H1 (cell line): ENCODE data around the gene DGKD. TPM values are rescaled to one million over a fixed set of nuclear protein-coding genes. Genes with fewer than 3 reads are reported as not detected.

ENCODE experiments used
- ASH2L ChIP-seq: fragments of 200-600, 300-600 bp; sonication (generic); IDR thresholded peaks from one replicate; pipeline ENCODE4 v1.7.1; 2017; ENCODE audit warnings: low read length
- BACH1 ChIP-seq: IDR thresholded peaks from 2 replicates; pipeline ENCODE4 v1.6.1; 2012; ENCODE audit warnings: low read length, improper control_type of control experiment
- BCL11A ChIP-seq, 2 experiments: IDR thresholded peaks; one replicate each; pipeline ENCODE4 v1.6.1; 2011; ENCODE audit warnings: low read depth in 2 of 2, low read length in 2 of 2, mild to moderate bottlenecking in 2 of 2
- EZH2 ChIP-seq: fragments of 200-600 bp; sonication (generic); IDR thresholded peaks from 2 replicates; pipeline ENCODE4 v1.7.1; 2012; ENCODE audit warnings: low read depth, mild to moderate bottlenecking, moderate library complexity, low read length, inconsistent platforms; ENCODE audit not compliant: severe bottlenecking
- JUN ChIP-seq: IDR thresholded peaks from 2 replicates; pipeline ENCODE4 v1.6.1; 2011; ENCODE audit warnings: low read depth, mild to moderate bottlenecking, improper control_type of control experiment, low read length
- POLR2A ChIP-seq, 2 experiments: IDR thresholded peaks; 1 replicate in 1 of 2; 2 replicates in 1 of 2; pipeline ENCODE4 v1.6.1; 2011; ENCODE audit warnings: low read depth in 2 of 2, low read length in 2 of 2, mild to moderate bottlenecking in 2 of 2; ENCODE audit errors: control extremely low read depth in 1 of 2
- POLR2AphosphoS5 ChIP-seq: IDR thresholded peaks from 2 replicates; pipeline ENCODE4 v1.6.1; 2011; ENCODE audit warnings: low read depth, low read length
- SP4 ChIP-seq: IDR thresholded peaks from 2 replicates; pipeline ENCODE4 v1.6.1; 2012; ENCODE audit warnings: low read length, inconsistent platforms
- TBP ChIP-seq: IDR thresholded peaks from 2 replicates; pipeline ENCODE4 v1.6.1; 2011; ENCODE audit warnings: low read depth, low read length, improper control_type of control experiment
- polyA plus RNA-seq, 7 experiments: library from polyadenylated mRNA; depleted of rRNA in 3 of 7; stranded (reverse) in 5 of 7; unstranded in 2 of 7; fragments of >200 nt in 5 of 7; fragments of 200-250 nt in 2 of 7; gene quantifications; 1 replicate in 5 of 7; 2 replicates in 1 of 7; 4 replicates in 1 of 7; pipeline versions ENCODE4 v1.2.1 to v1.2.3, GENCODE V29; 2011 to 2013; ENCODE audit warnings: missing spikeins in 2 of 7, mixed read lengths in 2 of 7
- total RNA-seq: library from RNA; stranded (reverse); fragmentation: NEBNext Ultra II Directional; extraction: Animal tissue kit (Norgen Biotek cat#: 25700); gene quantifications from 2 replicates; pipeline ENCODE4 v1.2.1, GENCODE V29; 2021
- TF ChIP-seq, protein P1 (sequence below): fragments of 300-600 bp; sonication (generic); IDR thresholded peaks from 2 replicates; pipeline ENCODE4 v1.7.1; 2012; ENCODE audit warnings: low read length, moderate library complexity, mild to moderate bottlenecking, inconsistent platforms; ENCODE audit not compliant: insufficient replicate concordance
- TF ChIP-seq, protein P2 (sequence below): IDR thresholded peaks from 2 replicates; pipeline ENCODE4 v1.6.1; 2011; ENCODE audit warnings: low read depth, mild to moderate bottlenecking, low read length; ENCODE audit not compliant: insufficient read depth

DGKD gene
- total and polyA plus RNA-seq, 2 of the 8 experiments (the other 6 are each of a cell fraction or from before 2014, with no cell fraction given) = 7.7 to 30.9 TPM

DNA sequence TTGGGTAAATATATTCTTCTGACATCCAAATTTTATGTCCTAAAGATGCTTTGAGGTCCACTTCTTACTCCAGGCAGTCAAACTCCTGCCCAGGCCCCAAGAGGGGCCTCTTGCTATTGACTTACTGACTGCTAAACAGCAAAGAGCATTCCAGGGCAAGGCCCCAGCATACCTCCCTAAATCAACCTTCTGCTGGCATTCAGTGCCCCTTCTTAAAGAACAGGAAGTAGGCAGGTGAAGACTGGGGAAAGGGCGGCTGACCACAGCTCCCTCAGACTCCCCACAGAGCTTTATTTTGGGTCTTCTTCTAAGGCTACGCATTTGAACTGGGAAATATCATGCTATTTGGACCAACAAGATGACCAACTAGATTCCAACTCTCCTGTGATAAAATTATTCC lies 143.4 kb downstream of the DGKD start (continued):
- TF ChIP-seq, protein P1, sequence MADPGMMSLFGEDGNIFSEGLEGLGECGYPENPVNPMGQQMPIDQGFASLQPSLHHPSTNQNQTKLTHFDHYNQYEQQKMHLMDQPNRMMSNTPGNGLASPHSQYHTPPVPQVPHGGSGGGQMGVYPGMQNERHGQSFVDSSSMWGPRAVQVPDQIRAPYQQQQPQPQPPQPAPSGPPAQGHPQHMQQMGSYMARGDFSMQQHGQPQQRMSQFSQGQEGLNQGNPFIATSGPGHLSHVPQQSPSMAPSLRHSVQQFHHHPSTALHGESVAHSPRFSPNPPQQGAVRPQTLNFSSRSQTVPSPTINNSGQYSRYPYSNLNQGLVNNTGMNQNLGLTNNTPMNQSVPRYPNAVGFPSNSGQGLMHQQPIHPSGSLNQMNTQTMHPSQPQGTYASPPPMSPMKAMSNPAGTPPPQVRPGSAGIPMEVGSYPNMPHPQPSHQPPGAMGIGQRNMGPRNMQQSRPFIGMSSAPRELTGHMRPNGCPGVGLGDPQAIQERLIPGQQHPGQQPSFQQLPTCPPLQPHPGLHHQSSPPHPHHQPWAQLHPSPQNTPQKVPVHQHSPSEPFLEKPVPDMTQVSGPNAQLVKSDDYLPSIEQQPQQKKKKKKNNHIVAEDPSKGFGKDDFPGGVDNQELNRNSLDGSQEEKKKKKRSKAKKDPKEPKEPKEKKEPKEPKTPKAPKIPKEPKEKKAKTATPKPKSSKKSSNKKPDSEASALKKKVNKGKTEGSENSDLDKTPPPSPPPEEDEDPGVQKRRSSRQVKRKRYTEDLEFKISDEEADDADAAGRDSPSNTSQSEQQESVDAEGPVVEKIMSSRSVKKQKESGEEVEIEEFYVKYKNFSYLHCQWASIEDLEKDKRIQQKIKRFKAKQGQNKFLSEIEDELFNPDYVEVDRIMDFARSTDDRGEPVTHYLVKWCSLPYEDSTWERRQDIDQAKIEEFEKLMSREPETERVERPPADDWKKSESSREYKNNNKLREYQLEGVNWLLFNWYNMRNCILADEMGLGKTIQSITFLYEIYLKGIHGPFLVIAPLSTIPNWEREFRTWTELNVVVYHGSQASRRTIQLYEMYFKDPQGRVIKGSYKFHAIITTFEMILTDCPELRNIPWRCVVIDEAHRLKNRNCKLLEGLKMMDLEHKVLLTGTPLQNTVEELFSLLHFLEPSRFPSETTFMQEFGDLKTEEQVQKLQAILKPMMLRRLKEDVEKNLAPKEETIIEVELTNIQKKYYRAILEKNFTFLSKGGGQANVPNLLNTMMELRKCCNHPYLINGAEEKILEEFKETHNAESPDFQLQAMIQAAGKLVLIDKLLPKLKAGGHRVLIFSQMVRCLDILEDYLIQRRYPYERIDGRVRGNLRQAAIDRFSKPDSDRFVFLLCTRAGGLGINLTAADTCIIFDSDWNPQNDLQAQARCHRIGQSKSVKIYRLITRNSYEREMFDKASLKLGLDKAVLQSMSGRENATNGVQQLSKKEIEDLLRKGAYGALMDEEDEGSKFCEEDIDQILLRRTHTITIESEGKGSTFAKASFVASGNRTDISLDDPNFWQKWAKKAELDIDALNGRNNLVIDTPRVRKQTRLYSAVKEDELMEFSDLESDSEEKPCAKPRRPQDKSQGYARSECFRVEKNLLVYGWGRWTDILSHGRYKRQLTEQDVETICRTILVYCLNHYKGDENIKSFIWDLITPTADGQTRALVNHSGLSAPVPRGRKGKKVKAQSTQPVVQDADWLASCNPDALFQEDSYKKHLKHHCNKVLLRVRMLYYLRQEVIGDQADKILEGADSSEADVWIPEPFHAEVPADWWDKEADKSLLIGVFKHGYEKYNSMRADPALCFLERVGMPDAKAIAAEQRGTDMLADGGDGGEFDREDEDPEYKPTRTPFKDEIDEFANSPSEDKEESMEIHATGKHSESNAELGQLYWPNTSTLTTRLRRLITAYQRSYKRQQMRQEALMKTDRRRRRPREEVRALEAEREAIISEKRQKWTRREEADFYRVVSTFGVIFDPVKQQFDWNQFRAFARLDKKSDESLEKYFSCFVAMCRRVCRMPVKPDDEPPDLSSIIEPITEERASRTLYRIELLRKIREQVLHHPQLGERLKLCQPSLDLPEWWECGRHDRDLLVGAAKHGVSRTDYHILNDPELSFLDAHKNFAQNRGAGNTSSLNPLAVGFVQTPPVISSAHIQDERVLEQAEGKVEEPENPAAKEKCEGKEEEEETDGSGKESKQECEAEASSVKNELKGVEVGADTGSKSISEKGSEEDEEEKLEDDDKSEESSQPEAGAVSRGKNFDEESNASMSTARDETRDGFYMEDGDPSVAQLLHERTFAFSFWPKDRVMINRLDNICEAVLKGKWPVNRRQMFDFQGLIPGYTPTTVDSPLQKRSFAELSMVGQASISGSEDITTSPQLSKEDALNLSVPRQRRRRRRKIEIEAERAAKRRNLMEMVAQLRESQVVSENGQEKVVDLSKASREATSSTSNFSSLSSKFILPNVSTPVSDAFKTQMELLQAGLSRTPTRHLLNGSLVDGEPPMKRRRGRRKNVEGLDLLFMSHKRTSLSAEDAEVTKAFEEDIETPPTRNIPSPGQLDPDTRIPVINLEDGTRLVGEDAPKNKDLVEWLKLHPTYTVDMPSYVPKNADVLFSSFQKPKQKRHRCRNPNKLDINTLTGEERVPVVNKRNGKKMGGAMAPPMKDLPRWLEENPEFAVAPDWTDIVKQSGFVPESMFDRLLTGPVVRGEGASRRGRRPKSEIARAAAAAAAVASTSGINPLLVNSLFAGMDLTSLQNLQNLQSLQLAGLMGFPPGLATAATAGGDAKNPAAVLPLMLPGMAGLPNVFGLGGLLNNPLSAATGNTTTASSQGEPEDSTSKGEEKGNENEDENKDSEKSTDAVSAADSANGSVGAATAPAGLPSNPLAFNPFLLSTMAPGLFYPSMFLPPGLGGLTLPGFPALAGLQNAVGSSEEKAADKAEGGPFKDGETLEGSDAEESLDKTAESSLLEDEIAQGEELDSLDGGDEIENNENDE = no peak
- TF ChIP-seq TBP (no peak), BCL11A (IDR thresholded peaks at IDR 0.05; ENCODE audit: low read depth in 2 of 2, low read length in 2 of 2) (no peak), BACH1 (no peak), SP4 (no peak), ASH2L (no peak), POLR2A (IDR thresholded peaks at IDR 0.05; ENCODE audit: control extremely low read depth in 1 of 2, low read depth in 2 of 2, low read length in 2 of 2) (no peak), POLR2AphosphoS5 (no peak), EZH2 (no peak), JUN (no peak)
- TF ChIP-seq, protein P2, sequence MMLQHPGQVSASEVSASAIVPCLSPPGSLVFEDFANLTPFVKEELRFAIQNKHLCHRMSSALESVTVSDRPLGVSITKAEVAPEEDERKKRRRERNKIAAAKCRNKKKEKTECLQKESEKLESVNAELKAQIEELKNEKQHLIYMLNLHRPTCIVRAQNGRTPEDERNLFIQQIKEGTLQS = no peak
